HG03097 (cell line): ENCODE results near the gene DHDH.

ENCODE experiments used
- ATAC-seq: cut with Tn5 transposase; IDR thresholded peaks from one replicate; pipeline ENCODE4 v1.9.1; 2021; ENCODE audit not compliant: unreplicated experiment, low FRiP score

Gene DHDH

GRCh38 chr19:48965040-48965805 lies 31.7 kb downstream of the DHDH start, which contains the start of gene FTL:
TSS of gene FTL (plus strand) at chr19:48965309. CDS start at chr19:48965508, 199 bp downstream.
- ATAC-seq, result peak; percentile 55

- peak; percentile 30 for ATAC-seq
Measured at GRCh38 chr19:48965806-48966540, 32.5 kb downstream of the DHDH start.

- ATAC-seq, result no peak
Measured at GRCh38 chr19:48966541-48967345, 33.2 kb downstream of the DHDH start.

- no peak for ATAC-seq
Measured at GRCh38 chr19:48967346-48968178, 34.1 kb downstream of the DHDH start.

GRCh38 chr19:48968179-48968661 lies 34.7 kb downstream of the DHDH start:
- no peak for ATAC-seq

GRCh38 chr19:48968813-48969218 lies 35.3 kb downstream of the DHDH start:
- no peak for ATAC-seq

- no peak for ATAC-seq
Measured at GRCh38 chr19:48969276-48970138, 36.0 kb downstream of the DHDH start.

- ATAC-seq, result no peak
Measured at GRCh38 chr19:48970139-48970766, 36.8 kb downstream of the DHDH start.

- no peak for ATAC-seq
Measured at GRCh38 chr19:48970923-48971395, 37.5 kb downstream of the DHDH start.

GRCh38 chr19:48975947-48976847 lies 42.7 kb downstream of the DHDH start:
- ATAC-seq, result no peak

- ATAC-seq, result no peak
Measured at GRCh38 chr19:48977061-48977460, 43.6 kb downstream of the DHDH start.

GRCh38 chr19:48982280-48982679 lies 48.8 kb downstream of the DHDH start:
- ATAC-seq, result no peak

GRCh38 chr19:48985711-48986110 lies 52.2 kb downstream of the DHDH start:
- ATAC-seq, result no peak

GRCh38 chr19:48986211-48986610 lies 52.7 kb downstream of the DHDH start:
- ATAC-seq, result no peak

- ATAC-seq, result no peak
Measured at GRCh38 chr19:48987323-48987722, 53.8 kb downstream of the DHDH start.

GRCh38 chr19:48988286-48988685 lies 54.8 kb downstream of the DHDH start:
- ATAC-seq, result no peak

- ATAC-seq, result no peak
Measured at GRCh38 chr19:48988860-48989259, 55.4 kb downstream of the DHDH start.
